Measurements from ENCODE around the gene THAP2.

Gene THAP2

DNA sequence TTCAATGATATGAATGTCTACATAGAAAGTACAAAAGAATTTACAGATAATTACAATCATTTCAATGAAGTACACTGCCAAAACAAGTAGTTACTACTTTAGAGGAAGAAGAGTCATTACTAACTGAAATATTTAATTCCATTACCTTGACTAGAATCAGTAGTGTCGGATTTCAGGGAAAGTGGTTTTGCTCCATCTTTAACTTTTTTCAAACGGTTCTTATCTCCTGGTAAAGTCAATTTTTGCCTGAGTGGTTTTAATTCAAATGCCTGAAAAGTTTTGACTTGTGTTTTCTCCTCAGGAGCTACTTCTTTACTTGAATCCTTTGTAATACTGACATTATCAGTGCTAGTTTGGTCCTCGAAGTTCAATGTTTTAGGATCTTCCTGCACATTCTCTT, 7.4 kb upstream of the THAP2 start:
- TF ChIP-seq, protein P1, sequence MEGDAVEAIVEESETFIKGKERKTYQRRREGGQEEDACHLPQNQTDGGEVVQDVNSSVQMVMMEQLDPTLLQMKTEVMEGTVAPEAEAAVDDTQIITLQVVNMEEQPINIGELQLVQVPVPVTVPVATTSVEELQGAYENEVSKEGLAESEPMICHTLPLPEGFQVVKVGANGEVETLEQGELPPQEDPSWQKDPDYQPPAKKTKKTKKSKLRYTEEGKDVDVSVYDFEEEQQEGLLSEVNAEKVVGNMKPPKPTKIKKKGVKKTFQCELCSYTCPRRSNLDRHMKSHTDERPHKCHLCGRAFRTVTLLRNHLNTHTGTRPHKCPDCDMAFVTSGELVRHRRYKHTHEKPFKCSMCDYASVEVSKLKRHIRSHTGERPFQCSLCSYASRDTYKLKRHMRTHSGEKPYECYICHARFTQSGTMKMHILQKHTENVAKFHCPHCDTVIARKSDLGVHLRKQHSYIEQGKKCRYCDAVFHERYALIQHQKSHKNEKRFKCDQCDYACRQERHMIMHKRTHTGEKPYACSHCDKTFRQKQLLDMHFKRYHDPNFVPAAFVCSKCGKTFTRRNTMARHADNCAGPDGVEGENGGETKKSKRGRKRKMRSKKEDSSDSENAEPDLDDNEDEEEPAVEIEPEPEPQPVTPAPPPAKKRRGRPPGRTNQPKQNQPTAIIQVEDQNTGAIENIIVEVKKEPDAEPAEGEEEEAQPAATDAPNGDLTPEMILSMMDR (IDR thresholded peaks at IDR 0.05; ENCODE audit: insufficient read depth, missing control alignments): no peak
- FAIRE-seq (no peak), DNase-seq (ENCODE audit: insufficient read length, low spot score) (no peak)

DNA sequence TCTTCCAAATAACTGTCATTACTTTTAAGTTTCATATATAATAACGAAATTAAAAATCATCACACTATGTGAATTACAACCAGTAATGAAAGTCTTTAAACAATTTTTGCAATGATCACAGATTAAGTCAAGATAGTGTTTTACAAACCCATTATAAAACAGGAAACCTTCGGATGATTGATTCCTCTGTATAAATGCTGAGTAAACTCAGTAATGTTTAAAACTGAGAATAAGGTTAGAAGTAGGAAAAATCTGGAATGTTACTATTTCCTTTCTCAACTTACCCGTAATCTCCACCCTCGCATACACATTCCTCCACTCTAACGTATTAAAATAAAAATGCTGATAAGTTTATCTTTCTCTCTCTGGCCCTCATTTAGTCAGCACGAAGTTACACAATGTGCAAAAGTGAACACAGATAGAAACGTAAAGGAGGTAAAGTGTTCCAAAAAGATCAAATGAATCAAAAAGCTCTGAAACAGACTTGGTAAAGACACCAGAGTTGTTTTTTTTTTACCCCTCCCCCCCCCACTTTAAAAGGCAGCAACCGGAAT, 2.0 kb upstream of the THAP2 start:
- no peak for FAIRE-seq
- no peak for DNase-seq (ENCODE audit: insufficient read length, low spot score)
- TF ChIP-seq, protein P1 (IDR thresholded peaks at IDR 0.05; ENCODE audit: insufficient read depth, missing control alignments): no peak

DNA sequence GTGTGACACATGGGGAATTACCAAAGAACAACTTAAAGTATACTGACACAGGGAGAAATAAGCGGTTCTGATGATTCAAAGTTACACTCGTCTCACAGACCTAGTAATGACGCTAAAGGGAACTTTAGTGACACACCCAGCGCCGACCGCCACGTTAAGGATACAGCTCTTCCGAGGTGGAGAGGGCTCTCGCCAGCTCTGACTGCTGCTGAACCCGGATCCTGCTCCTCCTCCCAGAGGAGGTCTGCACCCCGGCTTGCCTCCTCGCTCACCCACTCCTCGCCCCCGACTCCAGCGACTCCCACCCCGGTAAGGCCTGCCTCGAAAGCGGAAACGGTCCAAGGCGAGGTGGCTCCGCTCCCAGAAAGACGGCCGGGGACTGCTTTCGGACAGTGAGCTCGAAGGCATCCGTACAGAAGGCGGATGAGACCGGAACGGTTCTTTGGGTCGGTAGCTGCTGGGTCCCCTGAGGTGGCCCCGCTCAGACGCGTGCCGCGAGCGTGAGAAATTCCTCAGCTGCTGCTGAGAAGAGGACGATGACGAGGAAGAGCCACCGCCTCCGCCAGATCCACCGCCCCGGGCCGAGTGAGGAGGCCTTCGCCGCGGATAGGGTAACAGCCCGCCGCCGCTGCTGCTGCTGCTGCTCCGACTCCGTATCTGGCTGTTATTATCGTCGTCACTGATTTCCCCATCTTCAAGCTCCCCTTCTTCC, 1.1 kb upstream of the THAP2 start:
- TF ChIP-seq, protein P1 (IDR thresholded peaks at IDR 0.05; ENCODE audit: insufficient read depth, missing control alignments): no peak
- FAIRE-seq (no peak), DNase-seq (ENCODE audit: insufficient read length, low spot score) (no peak)

DNA sequence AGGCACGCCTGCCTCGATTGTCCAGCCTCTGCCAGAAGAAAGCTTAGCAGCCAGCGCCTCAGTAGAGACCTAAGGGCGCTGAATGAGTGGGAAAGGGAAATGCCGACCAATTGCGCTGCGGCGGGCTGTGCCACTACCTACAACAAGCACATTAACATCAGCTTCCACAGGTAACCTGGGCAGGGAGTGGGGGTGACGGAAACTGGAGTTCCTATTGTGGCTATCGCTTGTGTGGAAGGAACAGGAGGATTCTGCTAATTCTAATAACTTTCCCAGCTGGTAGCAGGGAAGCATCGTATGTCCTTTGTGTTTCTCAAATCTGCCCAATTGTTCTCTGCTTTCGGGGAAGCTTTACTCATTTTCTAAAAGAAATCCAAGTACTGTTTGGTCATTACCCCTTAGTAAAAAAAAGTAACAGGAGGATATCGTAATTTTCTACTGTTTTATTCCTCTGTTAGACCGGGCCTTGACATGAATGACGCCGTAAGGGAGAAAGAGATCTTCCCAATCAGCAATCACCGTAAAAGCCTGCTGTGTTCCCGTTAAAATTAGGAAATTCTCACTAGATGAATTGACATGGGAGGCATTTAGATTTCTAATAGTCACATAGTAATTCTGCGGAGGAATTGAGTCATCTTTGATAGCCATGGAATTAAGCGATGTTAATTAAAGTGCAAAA, 449 bp downstream of the THAP2 start:
- TF ChIP-seq, protein P1 (IDR thresholded peaks at IDR 0.05; ENCODE audit: insufficient read depth, missing control alignments): no peak
- DNase-seq (ENCODE audit: insufficient read length, low spot score) (no peak), FAIRE-seq (no peak)

DNA sequence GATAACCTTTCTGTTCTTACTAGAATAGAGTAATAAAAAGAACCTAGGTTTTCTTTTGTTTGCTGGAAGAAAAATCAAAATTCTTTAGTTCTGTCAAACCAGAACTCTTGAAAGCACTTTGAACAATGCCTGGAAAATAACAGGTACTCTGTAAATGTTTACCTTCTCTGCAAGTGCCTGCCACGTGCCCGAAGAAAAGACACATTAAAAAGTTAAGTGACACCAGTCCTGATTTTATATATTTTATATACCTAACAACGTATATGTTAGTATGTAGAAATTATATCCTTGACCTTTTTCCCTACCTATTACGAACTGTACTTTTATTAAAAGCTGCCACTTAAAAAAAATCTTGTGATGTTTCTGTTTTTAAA, 976 bp downstream of the THAP2 start:
- DNase-seq (ENCODE audit: insufficient read length, low spot score): no peak
- TF ChIP-seq, protein P1 (IDR thresholded peaks at IDR 0.05; ENCODE audit: insufficient read depth, missing control alignments): no peak
- FAIRE-seq: no peak

DNA sequence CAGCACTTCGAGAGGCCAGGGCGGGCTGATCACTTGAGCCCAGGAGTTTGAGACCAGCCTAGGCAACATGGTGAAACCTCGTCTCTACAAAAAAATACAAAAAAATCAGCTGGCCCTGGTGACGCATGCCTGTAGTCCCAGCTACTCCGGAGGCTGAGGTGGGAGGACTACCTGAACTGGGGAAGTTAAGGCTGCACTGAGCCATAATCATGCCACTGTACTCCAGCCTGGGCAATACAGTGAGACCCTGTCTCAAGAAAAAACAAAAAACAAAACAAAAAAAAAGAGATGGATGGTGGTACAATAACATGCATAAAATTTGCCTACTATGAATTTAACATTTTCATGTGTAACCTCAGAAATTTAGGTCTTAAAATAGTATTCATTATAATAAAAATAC, 2.2 kb downstream of the THAP2 start:
- TF ChIP-seq, protein P1 (IDR thresholded peaks at IDR 0.05; ENCODE audit: insufficient read depth, missing control alignments): no peak
- DNase-seq (ENCODE audit: insufficient read length, low spot score): no peak
- FAIRE-seq: no peak

DNA sequence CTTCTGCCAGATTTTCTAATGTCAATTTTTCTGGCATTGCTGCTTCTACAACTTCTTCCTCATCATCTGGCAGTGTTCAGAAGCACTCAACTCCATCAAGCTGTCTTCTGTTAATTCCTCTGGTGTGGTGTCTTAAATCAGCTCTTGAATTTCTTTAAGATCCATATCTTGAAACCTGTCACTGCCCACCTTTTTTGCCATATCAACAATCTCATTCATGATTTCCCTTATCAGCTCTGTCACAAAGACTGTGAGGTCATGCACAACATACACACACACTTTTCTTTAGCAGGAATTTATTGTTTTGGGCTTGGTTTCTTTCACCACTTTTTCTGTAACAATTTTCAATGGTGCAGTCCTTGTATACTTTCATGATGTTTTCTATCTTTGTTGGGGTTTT, 7.2 kb downstream of the THAP2 start:
- DNase-seq (ENCODE audit: insufficient read length, low spot score) (no peak), FAIRE-seq (no peak)
- TF ChIP-seq, protein P1 (IDR thresholded peaks at IDR 0.05; ENCODE audit: insufficient read depth, missing control alignments): no peak
